ENCODE results near the gene SLC24A3.

Gene SLC24A3

GRCh38 chr20:19349879-19350278 is 137.4 kb downstream of the SLC24A3 start:
- DNase-seq: no peak

GRCh38 chr20:19351542-19351941 is 139.1 kb downstream of the SLC24A3 start:
- DNase-seq: no peak

DNA sequence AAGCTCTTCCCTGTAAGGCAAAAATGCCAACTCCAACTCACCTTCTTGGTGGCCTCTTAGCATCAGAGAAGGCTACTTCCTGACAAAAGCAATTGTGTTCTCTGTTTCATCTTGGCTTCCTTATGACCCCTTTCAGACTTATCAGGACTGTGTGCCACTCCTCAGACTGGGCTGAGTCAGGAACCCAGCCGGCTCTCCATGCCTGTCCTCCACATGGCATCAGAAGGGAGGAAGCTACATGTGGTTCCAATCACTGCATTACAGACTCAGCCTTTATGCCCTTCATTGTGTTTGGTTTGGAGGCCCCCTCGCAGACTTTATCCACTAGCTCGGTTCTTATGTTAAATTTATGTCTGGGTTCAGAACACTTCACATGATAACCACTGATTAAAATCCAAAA is 142.5 kb downstream of the SLC24A3 start:
- no peak for DNase-seq

DNA sequence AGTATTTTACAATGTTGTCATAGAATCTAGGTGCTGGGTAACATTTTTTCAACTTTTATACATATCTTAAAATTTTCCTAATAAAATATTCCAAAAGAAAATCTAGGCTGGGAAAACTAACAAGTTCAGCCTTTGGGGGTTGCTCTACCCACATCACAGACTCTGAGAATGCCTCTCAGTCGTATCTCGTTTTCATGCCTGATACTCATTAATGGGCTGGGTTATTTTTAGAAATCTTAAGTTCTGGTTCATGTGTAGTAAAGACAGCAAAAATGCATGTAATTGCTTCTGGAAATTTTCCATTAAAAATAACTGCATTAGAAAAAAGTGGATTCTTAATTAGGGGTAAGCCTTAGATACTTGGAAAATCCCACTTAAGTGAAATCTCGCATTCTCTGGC is 149.3 kb downstream of the SLC24A3 start:
- no peak for DNase-seq

GRCh38 chr20:19363476-19363875 is 151.0 kb downstream of the SLC24A3 start:
- DNase-seq: no peak

DNA sequence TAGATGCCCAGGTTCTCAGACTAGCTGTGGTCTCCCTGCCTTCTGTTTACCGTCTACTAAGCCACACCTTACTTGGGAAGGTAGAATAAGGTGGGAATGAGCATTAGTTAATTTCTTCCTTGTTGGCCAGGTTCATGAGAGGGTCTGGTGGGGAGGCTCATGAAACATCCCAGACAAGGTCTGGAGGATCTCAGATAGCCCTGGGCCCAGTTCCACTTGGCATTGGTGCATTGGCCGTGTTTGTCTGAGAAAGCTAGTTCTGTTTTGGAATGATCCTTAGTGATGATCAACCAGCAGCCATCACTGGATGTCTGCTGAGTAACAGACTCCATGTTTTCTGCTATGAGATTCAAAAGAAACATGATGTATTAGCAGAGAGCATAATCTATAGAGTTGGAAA is 155.1 kb downstream of the SLC24A3 start:
- no peak for DNase-seq

DNA sequence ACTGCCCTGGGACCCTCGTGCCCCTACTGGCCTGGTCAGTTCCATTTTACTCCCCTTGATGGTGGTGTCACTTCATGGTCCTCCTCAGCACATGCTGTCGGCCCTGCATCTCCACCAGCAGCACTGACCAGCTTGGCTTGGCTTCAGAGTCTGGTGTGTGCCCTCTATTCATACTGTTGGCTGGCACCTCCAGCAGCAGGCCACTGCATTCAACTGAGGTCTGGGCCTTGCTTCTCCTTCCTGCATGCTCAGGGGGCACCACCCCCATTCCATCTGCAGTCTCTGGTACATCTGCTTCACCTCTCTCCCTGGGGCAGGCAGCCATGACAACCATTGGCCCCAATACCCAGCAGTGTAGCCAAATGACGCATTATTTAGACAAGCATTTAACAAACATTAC is 155.9 kb downstream of the SLC24A3 start:
- DNase-seq: no peak

DNA sequence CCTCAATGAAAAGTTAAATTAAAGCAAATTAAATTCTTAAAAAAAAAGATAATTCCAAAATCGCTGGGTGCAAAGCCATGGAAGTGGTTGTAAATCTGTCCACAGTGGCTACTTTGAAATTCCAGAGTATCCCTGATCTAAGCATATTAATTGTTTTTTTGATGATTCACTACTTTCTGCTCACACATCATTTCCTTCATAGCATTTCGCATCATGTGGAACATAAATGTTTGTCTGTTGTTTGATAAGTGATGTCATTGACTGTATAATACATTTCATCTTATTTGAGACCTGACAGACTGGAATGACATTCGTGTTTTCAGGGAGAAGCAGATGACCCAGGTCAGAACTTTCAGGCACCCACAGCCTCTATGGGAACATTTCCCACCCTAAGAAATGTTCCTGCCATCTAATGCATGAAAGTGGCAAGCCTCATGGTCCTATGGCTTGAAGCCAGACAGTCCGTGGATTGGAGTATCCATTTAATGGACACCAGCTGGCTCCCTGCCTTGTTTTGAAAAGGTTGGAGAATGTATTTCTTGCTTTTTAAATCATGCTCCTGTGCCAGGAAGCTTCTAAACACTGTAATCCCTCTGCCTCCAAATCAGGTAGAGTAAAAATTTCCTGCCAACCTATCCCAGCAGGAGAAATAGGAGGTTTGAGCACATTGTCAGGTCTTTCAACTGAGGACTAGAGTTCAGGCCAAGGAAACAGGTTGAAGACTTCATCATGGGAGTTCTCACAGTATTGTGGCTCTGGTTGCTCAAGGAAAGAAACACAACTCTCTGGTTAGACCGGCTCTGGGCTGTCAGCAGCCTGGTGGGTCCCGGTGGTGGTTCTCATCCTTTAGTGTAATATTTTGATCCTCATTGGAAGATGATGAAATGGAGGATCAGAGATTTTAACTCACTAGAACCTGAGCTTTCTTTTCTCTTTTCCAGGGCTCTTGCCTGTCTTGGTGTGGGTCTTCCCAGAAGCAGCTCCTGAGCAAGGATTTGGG is 157.9 kb downstream of the SLC24A3 start:
- no peak for DNase-seq

- no peak for DNase-seq
These were observed 158.7 kb downstream of the SLC24A3 start for GRCh38 chr20:19371112-19371511.

DNA sequence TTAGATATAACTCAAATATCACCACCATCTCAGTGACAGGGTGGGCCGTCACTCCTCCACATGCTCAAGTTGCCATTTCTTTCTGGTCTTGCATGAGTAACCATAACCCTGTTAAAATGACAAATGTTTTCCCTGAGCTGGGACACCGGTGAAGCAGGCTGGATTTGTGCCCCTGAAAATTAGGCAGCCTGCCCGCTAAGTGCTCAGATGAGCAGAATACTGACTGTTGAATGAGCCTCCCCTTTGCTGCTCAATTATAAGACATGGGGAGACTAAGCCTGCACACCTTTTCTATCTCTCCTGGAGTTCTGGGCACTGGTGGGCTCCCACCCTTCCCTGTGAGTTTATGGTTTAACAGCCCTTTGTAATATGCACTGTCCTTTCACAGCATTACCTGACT is 161.8 kb downstream of the SLC24A3 start:
- DNase-seq: no peak

DNA sequence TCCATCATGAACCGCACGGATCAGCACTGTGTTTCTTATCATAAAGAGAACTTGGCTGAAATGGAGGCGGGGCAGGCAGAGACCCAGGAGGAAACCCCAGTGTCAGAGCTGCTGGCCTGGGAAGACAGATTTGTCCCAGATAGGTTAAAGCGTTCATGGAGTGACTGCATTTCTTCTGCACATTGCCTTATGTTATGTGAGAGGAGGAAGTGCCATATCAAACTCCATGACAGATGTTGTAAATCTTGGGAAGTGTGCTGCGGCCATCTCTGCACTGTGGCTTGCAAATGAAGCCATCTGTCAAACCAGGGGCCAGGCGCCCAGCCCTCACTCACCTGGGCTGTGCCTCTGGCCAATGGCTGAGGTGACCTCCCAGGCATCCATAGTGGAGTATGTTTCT is 163.0 kb downstream of the SLC24A3 start:
- no peak for DNase-seq

GRCh38 chr20:19375801-19376200 is 163.4 kb downstream of the SLC24A3 start:
- no peak for DNase-seq

DNA sequence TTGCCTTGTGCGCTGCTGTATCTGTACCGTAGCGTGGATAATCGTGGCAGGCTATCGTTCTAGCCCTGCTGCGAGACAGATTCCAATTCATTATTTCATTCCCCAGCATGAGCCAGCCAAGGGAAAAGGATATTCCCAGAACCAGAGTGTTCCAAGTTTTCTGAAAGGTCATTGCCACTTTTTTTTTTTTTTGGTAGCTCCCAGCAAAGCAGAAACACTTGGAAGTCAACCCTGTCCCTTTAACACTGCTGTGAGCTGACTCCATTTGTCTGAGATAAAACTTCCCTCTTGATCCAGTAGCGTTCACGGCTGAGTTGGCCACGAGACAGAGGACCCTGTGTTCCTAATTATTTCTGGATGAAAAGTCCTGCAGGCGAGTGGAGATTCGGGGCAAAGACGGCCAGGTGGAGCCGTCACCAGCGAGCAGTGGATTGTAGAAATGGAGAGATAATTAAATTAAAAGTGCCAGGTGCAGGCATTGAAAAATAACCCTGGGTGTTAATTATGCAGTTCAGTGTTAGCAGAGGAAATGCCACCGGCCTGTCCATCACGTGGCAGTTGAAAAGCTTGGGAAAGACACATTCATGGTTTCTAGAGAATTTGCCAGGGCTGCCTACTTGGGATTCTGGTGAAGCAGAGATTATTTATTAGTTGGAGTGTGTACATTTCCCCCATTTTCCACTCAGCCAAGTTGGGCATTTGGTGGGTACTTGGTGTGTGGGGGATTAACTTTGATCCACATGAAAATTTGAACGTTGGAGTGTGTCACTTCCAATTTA is 164.2 kb downstream of the SLC24A3 start:
- no peak for DNase-seq

- no peak for DNase-seq
These were observed 165.6 kb downstream of the SLC24A3 start for GRCh38 chr20:19378058-19378457.

GRCh38 chr20:19380211-19380610 is 167.8 kb downstream of the SLC24A3 start:
- DNase-seq: no peak

GRCh38 chr20:19381947-19382346 is 169.5 kb downstream of the SLC24A3 start:
- no peak for DNase-seq

- no peak for DNase-seq
These were observed 170.2 kb downstream of the SLC24A3 start for GRCh38 chr20:19382386-19383340.

GRCh38 chr20:19384940-19385339 is 172.5 kb downstream of the SLC24A3 start:
- no peak for DNase-seq

DNA sequence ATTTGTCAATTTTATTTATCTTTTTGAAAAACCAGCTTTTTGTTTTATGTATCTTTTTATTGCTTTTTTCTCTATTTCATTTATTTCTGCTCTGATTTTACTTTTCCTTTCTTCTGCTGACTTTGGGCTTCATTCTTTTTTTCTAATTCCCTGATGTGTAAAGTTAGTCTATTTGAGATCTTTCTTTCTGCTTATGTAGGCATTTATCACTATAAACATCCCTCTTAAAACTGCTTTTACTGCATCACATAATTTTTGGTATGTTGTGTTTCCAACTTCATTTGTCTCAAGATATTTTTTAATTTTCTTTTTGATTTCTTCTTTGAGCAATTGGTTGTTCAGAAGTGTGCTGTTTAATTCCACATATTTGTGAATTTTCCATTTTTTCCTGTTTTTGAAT is 174.8 kb downstream of the SLC24A3 start:
- no peak for DNase-seq

DNA sequence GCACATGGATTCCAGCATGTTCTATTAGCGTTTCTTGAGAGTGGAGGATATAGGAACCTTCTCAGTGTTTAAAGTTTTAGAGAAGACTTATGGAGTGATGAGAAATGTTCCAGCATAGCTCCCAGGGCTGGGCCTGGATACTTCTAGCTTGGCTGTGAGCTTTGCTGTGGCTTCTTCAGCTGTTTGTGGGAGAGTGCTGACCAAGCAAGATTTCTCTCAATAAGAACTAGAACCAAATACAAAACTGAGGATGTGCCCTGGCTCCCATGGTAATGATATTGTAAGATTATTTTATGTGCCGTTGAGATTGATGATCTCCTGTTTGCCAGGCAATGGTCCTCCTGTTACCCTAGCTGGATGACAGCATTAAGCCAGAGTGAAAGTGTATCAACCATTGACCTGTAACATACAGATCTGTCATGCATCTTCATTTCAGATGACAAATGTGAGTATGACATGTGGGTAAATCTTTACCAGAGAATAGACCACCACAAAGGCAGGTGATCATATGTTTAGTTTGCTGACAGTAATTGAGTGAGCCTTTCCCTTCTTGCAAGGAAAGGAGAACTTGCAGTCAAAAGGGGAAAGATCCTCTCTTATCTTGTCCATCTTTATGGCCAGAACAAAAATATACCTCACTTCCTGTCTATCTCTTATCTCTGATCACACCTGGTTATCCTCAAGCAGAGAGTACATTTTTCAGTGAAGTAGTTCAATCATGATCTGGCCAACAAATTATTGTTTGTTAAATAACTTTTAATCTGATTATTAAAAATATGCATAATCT is 180.1 kb downstream of the SLC24A3 start:
- DNase-seq: no peak

DNA sequence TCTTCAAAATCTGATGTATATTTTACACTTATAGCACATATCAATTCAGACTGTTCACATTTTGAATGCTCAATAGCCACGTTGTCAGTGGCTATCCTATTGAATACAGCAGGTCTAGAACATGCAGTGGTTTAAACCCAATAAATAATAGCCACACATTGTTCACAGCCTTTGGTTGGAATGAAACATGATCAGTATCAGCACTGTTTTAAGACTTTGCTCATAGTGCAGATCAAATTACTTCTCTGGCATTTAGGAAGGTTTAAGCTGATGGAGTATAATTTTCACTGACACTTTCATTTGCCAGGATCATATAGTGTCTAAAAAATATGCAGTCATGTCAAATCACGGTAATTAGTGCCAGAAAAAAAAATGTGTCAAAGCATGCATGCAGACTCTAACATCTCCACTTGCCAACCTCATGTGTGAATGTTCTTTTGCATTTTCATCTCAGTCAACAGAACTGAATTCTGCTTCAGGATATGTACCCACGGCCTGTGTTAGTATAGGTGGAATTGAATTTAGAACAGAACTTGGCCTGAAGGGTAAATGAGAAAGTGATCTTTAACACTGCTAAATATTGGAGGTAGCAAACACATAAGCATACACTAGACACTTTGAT is 184.1 kb downstream of the SLC24A3 start:
- DNase-seq: no peak

Measured in fibroblast of upper back skin (primary cell).